WTC11 (cell line): ENCODE measurements around the gene NHS. TPM values are rescaled to one million over a fixed set of nuclear protein-coding genes. Genes with fewer than 3 reads are reported as not detected.

ENCODE experiments used
- ATAC-seq: fragments of 200-7000 bp; cut with Tn5 transposase; 2 replicates; pipeline ENCODE4 v1.10.0; 2021; ENCODE audit warnings: mild to moderate bottlenecking, moderate library complexity
- CTCF ChIA-PET: fragments of 300-600 bp; sonication (Branson Sonifier 250); formaldehyde crosslinking; loops from one replicate; lab custom pipeline; 2021; ENCODE audit warnings: antibody characterized with exemption; lab: Charles Lee
- POLR2A ChIA-PET: fragments of 350-600 bp; sonication (Branson Sonifier 250); formaldehyde crosslinking; loops from one replicate; lab custom pipeline; 2021; ENCODE audit warnings: antibody characterized with exemption; lab: Charles Lee
- DNase-seq: peaks from one replicate; pipeline ENCODE4 v3.0.0; 2021; ENCODE audit warnings: low spot score
- H3K27ac Mint-ChIP-seq: 2 replicates; pipeline ENCODE4 v1.8.0; 2021; ENCODE audit warnings: mixed read lengths
- H3K27me3 Mint-ChIP-seq: 2 replicates; pipeline ENCODE4 v1.8.0; 2021; ENCODE audit warnings: low read depth, mild to moderate bottlenecking, moderate library complexity, mixed read lengths
- H3K36me3 Mint-ChIP-seq: 2 replicates; pipeline ENCODE4 v1.8.0; 2021; ENCODE audit warnings: mixed read lengths
- H3K4me1 Mint-ChIP-seq: 2 replicates; pipeline ENCODE4 v1.8.0; 2022; ENCODE audit warnings: mixed read lengths
- H3K4me3 Mint-ChIP-seq: 2 replicates; pipeline ENCODE4 v1.8.0; 2021; ENCODE audit warnings: mild to moderate bottlenecking, moderate library complexity, mixed read lengths
- H3K9me3 Mint-ChIP-seq: 2 replicates; pipeline ENCODE4 v1.8.0; 2021; ENCODE audit warnings: mixed read lengths
- EMX1 ChIP-seq: fragments of 250-450 bp; sonication (Bioruptor Pico); IDR thresholded peaks from 2 replicates; pipeline ENCODE4 v1.8.0; 2021; ENCODE audit warnings: mild to moderate bottlenecking
- GABPB1 ChIP-seq: sonication (generic); formaldehyde crosslinking; IDR thresholded peaks from 2 replicates; pipeline ENCODE4 v1.8.1; 2023; ENCODE audit warnings: mild to moderate bottlenecking, missing genetic modification reagents
- IRF2 ChIP-seq: sonication (generic); formaldehyde crosslinking; IDR thresholded peaks from 2 replicates; pipeline ENCODE4 v1.8.0; 2022; ENCODE audit warnings: low read depth, missing genetic modification reagents, borderline replicate concordance
- JUN ChIP-seq: sonication (generic); formaldehyde crosslinking; IDR thresholded peaks from 2 replicates; pipeline ENCODE4 v1.8.0; 2023; ENCODE audit warnings: mild to moderate bottlenecking, missing genetic modification reagents
- NR1H2 ChIP-seq: sonication (generic); formaldehyde crosslinking; IDR thresholded peaks from 2 replicates; pipeline ENCODE4 v1.9.0; 2021; ENCODE audit warnings: mild to moderate bottlenecking, moderate library complexity, missing genetic modification reagents
- NR3C1 ChIP-seq: sonication (generic); formaldehyde crosslinking; conservative IDR thresholded peaks from 2 replicates; pipeline ENCODE4 v1.8.1; 2023; ENCODE audit warnings: low read depth, mild to moderate bottlenecking, missing genetic modification reagents
- SMAD3 ChIP-seq: sonication (generic); formaldehyde crosslinking; IDR thresholded peaks from 2 replicates; pipeline ENCODE4 v1.8.0; 2022; ENCODE audit warnings: missing genetic modification reagents, mild to moderate bottlenecking, borderline replicate concordance
- SOX15 ChIP-seq: fragments of 250-450 bp; sonication (Bioruptor Pico); IDR thresholded peaks from 2 replicates; pipeline ENCODE4 v1.9.0; 2021; ENCODE audit warnings: mild to moderate bottlenecking
- ZNF121 ChIP-seq: sonication (generic); formaldehyde crosslinking; IDR thresholded peaks from 2 replicates; pipeline ENCODE4 v1.8.0; 2023; ENCODE audit warnings: missing genetic modification reagents
- ZNF219 ChIP-seq: sonication (generic); formaldehyde crosslinking; IDR thresholded peaks from 2 replicates; pipeline ENCODE4 v1.8.0; 2023; ENCODE audit warnings: missing genetic modification reagents, mild to moderate bottlenecking, borderline replicate concordance
- ZNF232 ChIP-seq: sonication (generic); formaldehyde crosslinking; IDR thresholded peaks from 2 replicates; pipeline ENCODE4 v1.8.0; 2022; ENCODE audit warnings: mild to moderate bottlenecking, missing genetic modification reagents
- ZNF263 ChIP-seq: sonication (generic); formaldehyde crosslinking; IDR thresholded peaks from 2 replicates; pipeline ENCODE4 v1.8.1; 2022; ENCODE audit warnings: low read depth, mild to moderate bottlenecking, moderate library complexity, missing genetic modification reagents
- ZNF317 ChIP-seq: sonication (generic); formaldehyde crosslinking; IDR thresholded peaks from 2 replicates; pipeline ENCODE4 v1.8.1; 2023; ENCODE audit warnings: low read depth, mild to moderate bottlenecking, moderate library complexity, missing genetic modification reagents, borderline replicate concordance
- ZNF416 ChIP-seq: fragments of 250-450 bp; sonication (Bioruptor Pico); IDR thresholded peaks from 2 replicates; pipeline ENCODE4 v1.9.0; 2021; ENCODE audit warnings: mild to moderate bottlenecking, inconsistent platforms
- total RNA-seq: library from RNA; stranded (reverse); gene quantifications from 3 replicates; pipeline ENCODE4 v1.2.3, GENCODE V29; 2021
- TF ChIP-seq, protein P1 (sequence below): fragments of 250-450 bp; sonication (Bioruptor Pico); IDR thresholded peaks from 2 replicates; pipeline ENCODE4 v2.1.2; 2022; ENCODE audit warnings: mild to moderate bottlenecking, moderate library complexity
- TF ChIP-seq, protein P2 (sequence below): fragments of 250-450 bp; sonication (Bioruptor Pico); IDR thresholded peaks from 2 replicates; pipeline ENCODE4 v1.9.0; 2021; ENCODE audit warnings: mild to moderate bottlenecking
- TF ChIP-seq, protein P3 (sequence below): sonication (generic); formaldehyde crosslinking; IDR thresholded peaks from 2 replicates; pipeline ENCODE4 v1.8.0; 2022; ENCODE audit warnings: mild to moderate bottlenecking, missing genetic modification reagents
- TF ChIP-seq, protein P4 (sequence below): sonication (generic); formaldehyde crosslinking; IDR thresholded peaks from 2 replicates; pipeline ENCODE4 v1.8.1; 2022; ENCODE audit warnings: mild to moderate bottlenecking, missing genetic modification reagents, moderate library complexity, borderline replicate concordance
- TF ChIP-seq, protein P5 (sequence below): sonication (generic); formaldehyde crosslinking; IDR thresholded peaks from 2 replicates; pipeline ENCODE4 v1.8.0; 2022; ENCODE audit warnings: mild to moderate bottlenecking, missing genetic modification reagents
- TF ChIP-seq, protein P6 (sequence below): sonication (generic); formaldehyde crosslinking; IDR thresholded peaks from 2 replicates; pipeline ENCODE4 v1.8.1; 2023; ENCODE audit warnings: mild to moderate bottlenecking, missing genetic modification reagents
- TF ChIP-seq, protein P7 (sequence below): fragments of 250-450 bp; sonication (Bioruptor Pico); IDR thresholded peaks from 2 replicates; pipeline ENCODE4 v1.9.0; 2021; ENCODE audit warnings: mild to moderate bottlenecking, borderline replicate concordance

NHS gene
- total RNA-seq, 1 experiment from 2014 or later, result 5.8 TPM

DNA sequence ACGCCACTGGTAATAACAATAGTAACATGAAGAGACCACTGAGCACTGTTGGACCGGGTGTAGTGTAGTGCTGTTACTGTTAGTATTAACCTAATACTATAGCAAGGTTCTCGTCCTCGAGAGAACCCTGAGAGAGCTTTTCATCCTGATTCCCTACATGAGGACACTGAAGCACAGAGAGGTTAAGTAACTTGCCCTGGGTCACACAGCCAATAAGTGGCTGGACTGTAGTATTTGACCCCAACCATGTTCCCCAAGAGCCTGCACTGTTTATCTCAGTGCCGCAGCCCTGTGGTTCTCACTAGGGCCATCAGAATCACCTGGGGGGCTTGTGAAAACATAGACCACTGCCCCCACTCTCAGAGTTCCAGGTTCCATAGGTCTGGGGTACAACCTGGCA is 372.7 kb downstream of the NHS start (continued):
- TF ChIP-seq, protein P1, sequence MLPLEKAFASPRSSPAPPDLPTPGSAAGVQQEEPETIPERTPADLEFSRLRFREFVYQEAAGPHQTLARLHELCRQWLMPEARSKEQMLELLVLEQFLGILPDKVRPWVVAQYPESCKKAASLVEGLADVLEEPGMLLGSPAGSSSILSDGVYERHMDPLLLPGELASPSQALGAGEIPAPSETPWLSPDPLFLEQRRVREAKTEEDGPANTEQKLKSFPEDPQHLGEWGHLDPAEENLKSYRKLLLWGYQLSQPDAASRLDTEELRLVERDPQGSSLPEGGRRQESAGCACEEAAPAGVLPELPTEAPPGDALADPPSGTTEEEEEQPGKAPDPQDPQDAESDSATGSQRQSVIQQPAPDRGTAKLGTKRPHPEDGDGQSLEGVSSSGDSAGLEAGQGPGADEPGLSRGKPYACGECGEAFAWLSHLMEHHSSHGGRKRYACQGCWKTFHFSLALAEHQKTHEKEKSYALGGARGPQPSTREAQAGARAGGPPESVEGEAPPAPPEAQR (CRISPR knock-in tag), result no peak
- TF ChIP-seq NR1H2, result no peak
- TF ChIP-seq GABPB1 (CRISPR knock-in tag), result no peak
- no peak for TF ChIP-seq JUN (CRISPR knock-in tag)
- TF ChIP-seq, protein P2, sequence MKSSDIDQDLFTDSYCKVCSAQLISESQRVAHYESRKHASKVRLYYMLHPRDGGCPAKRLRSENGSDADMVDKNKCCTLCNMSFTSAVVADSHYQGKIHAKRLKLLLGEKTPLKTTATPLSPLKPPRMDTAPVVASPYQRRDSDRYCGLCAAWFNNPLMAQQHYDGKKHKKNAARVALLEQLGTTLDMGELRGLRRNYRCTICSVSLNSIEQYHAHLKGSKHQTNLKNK (CRISPR knock-in tag), result no peak
- TF ChIP-seq, protein P3, sequence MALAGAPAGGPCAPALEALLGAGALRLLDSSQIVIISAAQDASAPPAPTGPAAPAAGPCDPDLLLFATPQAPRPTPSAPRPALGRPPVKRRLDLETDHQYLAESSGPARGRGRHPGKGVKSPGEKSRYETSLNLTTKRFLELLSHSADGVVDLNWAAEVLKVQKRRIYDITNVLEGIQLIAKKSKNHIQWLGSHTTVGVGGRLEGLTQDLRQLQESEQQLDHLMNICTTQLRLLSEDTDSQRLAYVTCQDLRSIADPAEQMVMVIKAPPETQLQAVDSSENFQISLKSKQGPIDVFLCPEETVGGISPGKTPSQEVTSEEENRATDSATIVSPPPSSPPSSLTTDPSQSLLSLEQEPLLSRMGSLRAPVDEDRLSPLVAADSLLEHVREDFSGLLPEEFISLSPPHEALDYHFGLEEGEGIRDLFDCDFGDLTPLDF (CRISPR knock-in tag), result no peak
- TF ChIP-seq EMX1, result no peak
- no peak for TF ChIP-seq IRF2 (CRISPR knock-in tag)
- TF ChIP-seq, protein P4, sequence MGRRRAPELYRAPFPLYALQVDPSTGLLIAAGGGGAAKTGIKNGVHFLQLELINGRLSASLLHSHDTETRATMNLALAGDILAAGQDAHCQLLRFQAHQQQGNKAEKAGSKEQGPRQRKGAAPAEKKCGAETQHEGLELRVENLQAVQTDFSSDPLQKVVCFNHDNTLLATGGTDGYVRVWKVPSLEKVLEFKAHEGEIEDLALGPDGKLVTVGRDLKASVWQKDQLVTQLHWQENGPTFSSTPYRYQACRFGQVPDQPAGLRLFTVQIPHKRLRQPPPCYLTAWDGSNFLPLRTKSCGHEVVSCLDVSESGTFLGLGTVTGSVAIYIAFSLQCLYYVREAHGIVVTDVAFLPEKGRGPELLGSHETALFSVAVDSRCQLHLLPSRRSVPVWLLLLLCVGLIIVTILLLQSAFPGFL, result no peak
- no peak for TF ChIP-seq ZNF232 (CRISPR knock-in tag)
- no peak for TF ChIP-seq SOX15 (CRISPR knock-in tag)
- TF ChIP-seq ZNF121, result no peak
- TF ChIP-seq, protein P5, sequence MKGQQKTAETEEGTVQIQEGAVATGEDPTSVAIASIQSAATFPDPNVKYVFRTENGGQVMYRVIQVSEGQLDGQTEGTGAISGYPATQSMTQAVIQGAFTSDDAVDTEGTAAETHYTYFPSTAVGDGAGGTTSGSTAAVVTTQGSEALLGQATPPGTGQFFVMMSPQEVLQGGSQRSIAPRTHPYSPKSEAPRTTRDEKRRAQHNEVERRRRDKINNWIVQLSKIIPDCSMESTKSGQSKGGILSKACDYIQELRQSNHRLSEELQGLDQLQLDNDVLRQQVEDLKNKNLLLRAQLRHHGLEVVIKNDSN (CRISPR knock-in tag), result no peak

DNA sequence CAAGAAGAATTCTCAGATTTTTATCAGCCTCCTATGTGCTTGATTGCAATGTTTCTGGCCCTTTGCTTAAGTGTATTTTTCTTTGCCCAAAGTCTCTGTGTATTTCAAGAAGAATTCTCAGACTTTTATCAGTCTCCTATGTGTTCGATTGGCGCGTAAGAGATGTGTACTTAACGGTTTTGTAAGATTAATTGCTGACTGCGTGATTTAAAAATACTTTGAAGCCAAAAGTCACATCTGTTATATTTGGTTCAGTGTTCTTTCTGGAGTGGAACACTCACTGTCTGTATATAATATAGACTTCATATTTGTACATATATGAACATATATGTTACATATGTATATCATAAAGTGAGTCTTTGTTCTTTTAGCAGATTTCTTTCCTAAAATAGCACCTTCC is 373.7 kb downstream of the NHS start:
- ATAC-seq, result no peak
- H3K27me3 Mint-ChIP-seq, result no peaks in the 10 kb centered on the region
- H3K27ac Mint-ChIP-seq, result no peak overlapping the region
- ChIA-PET CTCF (no interaction called here), POLR2A (no interaction called here)
- H3K4me1 Mint-ChIP-seq, result no peaks in the 10 kb centered on the region
- no peaks in the 10 kb centered on the region for H3K36me3 Mint-ChIP-seq
- no peak overlapping the region for H3K4me3 Mint-ChIP-seq
- TF ChIP-seq NR3C1 (no peak), SMAD3 (CRISPR knock-in tag) (no peak), ZNF263 (CRISPR knock-in tag) (no peak), ZNF219 (no peak), ZNF416 (no peak)
- no peak for DNase-seq
- no peaks in the 10 kb centered on the region for H3K9me3 Mint-ChIP-seq

DNA sequence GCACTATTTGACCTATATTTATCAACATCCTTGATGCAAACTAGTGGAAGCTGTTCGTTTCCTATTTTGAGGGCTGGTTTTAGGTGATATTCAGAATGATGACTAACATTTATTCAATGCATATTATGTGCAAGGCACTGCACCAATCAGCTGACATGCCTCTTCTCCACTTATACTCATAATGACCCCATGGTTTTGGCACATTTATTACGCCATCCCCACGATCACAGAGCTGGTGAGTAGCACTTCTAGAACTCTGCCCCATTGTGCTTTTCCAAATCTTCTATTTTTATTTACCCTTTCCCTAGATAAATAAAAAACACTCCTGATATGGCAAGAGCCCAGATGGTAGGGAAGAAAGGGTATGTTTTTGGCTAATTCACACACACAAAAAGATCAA is 375.4 kb downstream of the NHS start:
- Mint-ChIP-seq H3K36me3 (no peaks in the 10 kb centered on the region), H3K4me1 (no peaks in the 10 kb centered on the region), H3K9me3 (no peaks in the 10 kb centered on the region), H3K27me3 (no peaks in the 10 kb centered on the region), H3K4me3 (no peak overlapping the region), H3K27ac (no peak overlapping the region)
- TF ChIP-seq ZNF416 (no peak), IRF2 (CRISPR knock-in tag) (no peak), SMAD3 (CRISPR knock-in tag) (no peak), SOX15 (CRISPR knock-in tag) (no peak), ZNF317 (CRISPR knock-in tag) (no peak)
- TF ChIP-seq, protein P3 (CRISPR knock-in tag), result no peak
- TF ChIP-seq, protein P6, sequence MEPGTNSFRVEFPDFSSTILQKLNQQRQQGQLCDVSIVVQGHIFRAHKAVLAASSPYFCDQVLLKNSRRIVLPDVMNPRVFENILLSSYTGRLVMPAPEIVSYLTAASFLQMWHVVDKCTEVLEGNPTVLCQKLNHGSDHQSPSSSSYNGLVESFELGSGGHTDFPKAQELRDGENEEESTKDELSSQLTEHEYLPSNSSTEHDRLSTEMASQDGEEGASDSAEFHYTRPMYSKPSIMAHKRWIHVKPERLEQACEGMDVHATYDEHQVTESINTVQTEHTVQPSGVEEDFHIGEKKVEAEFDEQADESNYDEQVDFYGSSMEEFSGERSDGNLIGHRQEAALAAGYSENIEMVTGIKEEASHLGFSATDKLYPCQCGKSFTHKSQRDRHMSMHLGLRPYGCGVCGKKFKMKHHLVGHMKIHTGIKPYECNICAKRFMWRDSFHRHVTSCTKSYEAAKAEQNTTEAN (CRISPR knock-in tag), result no peak
- TF ChIP-seq, protein P7, sequence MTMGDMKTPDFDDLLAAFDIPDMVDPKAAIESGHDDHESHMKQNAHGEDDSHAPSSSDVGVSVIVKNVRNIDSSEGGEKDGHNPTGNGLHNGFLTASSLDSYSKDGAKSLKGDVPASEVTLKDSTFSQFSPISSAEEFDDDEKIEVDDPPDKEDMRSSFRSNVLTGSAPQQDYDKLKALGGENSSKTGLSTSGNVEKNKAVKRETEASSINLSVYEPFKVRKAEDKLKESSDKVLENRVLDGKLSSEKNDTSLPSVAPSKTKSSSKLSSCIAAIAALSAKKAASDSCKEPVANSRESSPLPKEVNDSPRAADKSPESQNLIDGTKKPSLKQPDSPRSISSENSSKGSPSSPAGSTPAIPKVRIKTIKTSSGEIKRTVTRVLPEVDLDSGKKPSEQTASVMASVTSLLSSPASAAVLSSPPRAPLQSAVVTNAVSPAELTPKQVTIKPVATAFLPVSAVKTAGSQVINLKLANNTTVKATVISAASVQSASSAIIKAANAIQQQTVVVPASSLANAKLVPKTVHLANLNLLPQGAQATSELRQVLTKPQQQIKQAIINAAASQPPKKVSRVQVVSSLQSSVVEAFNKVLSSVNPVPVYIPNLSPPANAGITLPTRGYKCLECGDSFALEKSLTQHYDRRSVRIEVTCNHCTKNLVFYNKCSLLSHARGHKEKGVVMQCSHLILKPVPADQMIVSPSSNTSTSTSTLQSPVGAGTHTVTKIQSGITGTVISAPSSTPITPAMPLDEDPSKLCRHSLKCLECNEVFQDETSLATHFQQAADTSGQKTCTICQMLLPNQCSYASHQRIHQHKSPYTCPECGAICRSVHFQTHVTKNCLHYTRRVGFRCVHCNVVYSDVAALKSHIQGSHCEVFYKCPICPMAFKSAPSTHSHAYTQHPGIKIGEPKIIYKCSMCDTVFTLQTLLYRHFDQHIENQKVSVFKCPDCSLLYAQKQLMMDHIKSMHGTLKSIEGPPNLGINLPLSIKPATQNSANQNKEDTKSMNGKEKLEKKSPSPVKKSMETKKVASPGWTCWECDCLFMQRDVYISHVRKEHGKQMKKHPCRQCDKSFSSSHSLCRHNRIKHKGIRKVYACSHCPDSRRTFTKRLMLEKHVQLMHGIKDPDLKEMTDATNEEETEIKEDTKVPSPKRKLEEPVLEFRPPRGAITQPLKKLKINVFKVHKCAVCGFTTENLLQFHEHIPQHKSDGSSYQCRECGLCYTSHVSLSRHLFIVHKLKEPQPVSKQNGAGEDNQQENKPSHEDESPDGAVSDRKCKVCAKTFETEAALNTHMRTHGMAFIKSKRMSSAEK (CRISPR knock-in tag), result no peak
- ATAC-seq, result no peak
- POLR2A ChIA-PET, result no interaction called here
- CTCF ChIA-PET, result no interaction called here
- no peak for DNase-seq
